AML-193 (cell line): ENCODE data around the gene FNBP1.
A peak's percentile ranks its signal among the peaks of the same experiment; 100 is the strongest.
"Not testable (repeated sequence)": the region's sequence is repeated elsewhere in the genome, so short reads cannot be mapped to it uniquely, and the experiment has no call there.

Experiments used
- DNase-seq, 2 experiments: peaks; one replicate each; lab custom pipeline; 2025; lab: John Stamatoyannopoulos, UW

Gene FNBP1

DNA sequence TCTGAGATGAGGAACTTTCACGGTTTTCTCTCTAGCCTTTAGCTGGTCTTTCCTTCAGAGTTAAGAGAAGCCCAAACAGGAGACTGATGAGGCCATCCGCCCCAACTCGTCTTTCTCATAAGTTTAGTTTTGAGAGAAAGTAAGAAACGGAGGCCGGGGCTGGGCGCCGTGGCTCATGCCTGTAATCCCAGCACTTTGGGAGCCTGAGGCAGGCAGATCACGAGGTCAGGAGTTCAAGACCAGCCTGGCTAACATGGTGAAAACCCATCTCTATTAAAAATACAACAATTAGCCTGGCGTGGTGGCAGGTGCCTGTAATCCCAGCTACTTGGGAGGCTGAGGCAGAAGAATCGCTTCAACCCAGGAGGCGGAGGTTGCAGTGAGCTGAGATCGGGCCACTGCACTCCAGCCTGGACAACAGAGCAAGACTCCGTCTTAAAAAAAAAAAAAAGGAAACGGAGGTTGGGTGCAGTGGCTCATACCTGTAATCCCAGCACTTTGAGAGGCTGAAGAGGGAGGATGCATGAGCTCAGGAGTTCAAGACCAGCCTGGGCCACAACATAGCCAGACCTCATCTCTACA is 152.2 kb downstream of the FNBP1 start:
- DNase-seq = not testable (repeated sequence)

GRCh38 chr9:129889941-129890717 is 152.9 kb downstream of the FNBP1 start:
- DNase-seq = no peak

DNA sequence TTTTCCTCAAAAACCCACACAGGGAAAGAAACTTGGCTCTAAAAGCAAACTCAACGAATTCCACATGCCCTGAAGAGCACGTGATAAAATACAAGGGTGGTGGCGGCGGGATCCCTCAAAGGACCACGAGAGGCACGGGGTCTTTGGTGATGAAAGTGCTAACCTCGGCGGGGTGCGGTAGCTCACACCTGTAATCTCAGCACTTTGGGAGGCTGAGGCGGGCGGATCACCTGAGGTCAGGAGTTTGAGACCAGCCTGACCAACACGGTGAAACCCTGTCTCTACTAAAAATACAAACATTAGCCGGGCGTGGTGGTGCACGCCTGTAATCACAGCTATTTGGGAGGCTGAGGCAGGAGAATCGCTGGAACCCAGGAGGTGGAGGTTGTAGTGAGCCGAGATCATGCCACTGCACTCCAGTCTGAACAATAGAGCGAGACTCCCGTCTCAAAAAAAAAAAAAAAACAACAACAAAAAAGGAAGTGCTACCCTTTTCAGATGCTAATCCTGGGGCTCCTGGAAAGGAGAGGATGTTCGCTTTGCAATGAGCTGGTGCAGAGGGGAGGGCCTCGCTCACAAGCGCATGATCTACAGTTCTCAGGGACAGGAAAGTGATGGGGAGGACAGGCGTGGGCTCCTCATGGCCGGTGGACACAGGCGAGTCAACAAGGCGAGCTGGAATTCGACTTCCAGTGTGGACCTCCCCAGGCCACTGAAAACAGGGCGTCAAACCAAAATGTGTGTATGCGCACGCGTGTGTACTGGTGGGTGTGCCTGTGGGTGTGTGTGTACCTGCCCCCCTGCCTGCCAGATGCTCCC is 153.7 kb downstream of the FNBP1 start:
- no peak for DNase-seq

- peak; percentile 94 for DNase-seq
Observed at GRCh38 chr9:129888293-129889121, 154.5 kb downstream of the FNBP1 start.

DNA sequence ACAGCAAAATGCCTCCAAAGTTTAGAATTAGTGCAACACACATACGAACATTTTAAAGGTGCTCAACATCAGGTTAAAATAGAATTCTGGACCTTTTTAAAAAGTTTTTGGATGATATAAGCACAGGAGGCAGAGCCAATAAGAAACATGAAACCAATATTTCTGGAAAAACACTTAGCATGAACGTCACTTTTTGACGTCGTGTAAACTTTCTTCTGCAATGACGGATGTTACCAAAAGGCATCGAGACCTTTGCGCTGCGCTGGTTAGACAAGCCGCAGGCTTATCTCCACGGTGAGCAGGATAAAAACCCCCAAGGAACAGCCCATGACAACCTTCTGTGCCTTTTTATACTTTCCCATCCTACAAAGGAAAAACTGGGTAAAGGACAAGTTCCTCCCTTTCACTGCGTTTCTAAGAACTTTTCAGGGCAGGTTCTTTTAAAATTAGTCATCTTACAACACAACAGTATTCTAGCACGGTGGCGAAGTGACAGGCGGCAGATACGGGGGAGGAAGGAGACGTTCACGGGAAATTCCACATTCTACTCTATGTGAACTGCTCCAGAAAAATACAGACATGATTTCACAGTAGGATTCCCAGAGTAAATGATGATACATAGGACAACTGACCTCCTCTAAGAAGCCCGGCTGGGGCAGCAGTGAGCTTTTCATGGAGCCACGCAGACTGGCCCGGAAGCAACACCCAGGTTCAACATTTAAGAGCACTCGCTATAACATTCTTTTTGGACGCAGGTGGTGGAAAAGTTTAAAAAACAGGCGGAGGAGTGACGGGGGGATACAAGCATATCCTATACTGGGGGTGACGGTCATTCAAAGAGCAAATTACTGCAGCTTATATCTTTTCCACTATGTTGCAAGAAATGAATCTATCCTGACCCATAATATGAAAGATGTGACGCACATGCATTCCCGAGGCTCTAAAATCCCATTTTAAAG is 155.4 kb downstream of the FNBP1 start:
- DNase-seq = peak; percentile 25 to 41

DNA sequence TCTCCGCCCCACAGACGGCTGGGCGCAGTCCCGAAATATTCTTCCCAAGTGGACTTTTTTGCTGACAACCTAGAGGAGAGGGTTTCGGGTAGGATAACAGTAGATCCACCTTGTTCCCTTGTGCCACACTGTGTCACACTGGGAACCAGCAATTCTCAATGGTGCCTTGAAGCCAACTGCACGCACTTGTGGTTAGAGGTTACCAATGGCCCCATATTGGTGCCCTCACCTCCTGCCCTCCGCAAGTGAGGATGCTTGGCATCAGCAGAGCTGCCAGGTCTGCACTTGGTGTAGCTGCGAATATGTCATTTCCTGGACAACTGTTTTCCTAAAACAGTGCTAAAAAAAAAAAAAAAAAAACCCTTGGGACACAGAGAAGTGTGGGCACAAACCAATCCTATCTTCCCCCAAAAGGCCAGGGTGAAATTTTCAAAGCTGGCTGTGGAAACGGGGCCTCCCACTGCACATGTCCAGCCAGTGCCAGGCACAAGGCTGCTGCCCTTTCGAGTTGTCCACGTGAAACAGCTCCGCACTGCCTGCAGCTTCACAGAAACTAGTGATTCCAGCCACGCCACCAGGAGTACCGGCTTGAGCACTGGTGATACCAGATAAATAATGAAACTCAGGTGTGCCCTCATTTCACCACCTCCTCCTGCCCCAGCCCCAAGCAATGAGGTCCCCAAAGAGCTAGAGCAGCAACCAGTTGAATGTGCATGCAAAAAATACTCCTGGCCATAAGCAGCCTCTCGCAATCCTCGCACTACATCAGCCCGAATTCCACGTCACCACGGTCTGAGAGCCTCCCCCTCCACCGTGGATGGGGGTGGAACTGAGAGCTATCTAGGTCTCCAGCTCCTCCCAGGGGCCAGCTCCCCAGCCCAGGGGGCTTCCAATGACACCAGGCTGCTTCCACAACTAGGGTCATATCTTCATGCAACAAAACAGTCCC is 156.5 kb downstream of the FNBP1 start:
- DNase-seq = peak; percentile 42 to 59

DNA sequence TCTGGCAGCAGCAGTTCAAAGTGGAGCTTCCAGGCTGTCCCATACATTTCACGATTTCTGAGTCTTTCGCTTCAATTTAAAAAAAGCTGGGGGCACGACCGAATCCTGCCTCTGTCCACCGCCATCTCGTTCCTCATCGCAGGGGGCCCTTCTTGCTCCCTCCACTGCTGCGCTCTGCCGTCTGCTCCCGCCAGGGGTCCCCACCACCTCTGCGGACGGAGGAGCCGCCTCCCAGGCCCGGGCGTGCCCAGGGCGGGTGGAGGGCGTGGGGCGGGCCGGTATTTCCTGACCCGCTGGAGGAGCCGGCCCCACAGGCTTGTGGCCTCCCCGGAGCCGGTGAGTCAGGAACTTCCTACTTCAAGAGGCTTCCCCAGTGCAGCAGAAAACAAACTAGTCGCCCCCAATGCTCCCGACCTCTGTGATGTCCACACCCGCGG is 157.3 kb downstream of the FNBP1 start:
- peak; percentile 85 to 89 for DNase-seq

DNA sequence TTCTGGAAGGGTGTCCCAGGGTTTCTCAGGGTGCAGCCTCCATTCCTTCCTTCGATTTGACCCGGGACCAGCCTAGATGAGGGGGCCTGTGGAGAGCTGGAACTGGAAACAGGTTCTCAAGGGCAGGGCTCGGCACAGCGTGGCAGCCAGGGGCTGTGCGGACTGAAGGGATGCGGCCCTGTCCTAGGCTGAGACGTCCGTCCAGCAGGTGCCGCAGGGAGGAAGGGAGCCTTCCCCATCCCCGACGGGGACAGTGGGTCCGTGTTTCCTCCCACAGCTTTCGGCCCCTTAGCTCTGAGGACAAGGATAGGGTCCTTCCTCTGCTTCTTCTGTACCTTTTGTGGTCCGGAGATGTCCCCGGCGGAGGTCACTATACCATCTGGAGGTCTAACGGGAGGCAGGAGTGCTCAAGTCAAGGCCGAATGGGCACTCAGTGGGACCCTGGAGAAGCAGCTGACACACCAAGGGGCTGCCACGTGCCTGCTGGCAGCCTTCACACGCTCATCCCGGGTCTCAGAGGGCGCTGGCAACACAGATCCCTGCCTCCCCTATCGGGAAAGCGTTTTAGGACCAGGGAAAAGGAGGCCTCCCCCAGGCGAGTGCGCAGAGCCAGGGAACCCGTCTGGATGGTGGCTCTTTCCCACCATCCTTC is 157.8 kb downstream of the FNBP1 start:
- peak; percentile 16 to 30 for DNase-seq

DNA sequence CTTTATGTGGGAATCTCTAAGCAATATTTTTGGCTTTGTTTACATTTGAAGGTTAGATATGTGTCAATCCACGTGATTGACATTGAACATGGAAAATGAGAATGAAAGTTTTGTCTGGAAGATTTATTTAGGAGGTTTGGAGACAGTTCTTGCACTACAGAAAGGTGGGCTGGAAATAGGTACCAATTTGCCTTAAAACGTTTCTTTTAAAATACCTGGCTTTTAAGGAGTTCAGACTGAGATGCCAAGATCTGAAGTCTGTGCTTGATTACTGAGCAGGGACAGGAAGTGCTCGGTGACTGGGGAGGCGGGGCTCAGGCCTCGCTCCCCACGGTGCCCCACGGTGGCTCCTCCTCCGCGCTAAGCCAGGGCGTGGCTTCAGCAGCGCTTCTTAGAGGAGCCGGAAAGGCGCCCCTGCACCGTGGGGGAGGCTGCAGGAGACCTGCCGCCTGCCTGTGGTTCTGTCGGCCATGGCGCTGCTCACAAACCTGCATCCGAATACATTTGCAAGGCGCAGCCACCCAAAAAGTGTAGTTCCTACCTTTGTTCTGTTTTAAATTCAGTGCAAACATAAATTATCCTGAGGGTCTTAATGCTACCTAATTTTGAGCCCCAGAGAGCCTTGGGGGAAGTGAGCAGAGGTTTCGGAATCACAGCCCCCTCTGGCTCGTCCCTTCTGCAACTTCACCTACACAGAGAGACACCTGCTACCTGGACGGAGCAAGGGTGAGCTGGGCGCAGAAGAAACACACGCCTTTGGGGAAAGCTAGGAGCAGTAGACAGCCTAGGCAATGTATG is 158.6 kb downstream of the FNBP1 start:
- DNase-seq = peak; percentile 83 to 89

- DNase-seq = no peak
Observed at GRCh38 chr9:129881547-129882324, 161.3 kb downstream of the FNBP1 start.

DNA sequence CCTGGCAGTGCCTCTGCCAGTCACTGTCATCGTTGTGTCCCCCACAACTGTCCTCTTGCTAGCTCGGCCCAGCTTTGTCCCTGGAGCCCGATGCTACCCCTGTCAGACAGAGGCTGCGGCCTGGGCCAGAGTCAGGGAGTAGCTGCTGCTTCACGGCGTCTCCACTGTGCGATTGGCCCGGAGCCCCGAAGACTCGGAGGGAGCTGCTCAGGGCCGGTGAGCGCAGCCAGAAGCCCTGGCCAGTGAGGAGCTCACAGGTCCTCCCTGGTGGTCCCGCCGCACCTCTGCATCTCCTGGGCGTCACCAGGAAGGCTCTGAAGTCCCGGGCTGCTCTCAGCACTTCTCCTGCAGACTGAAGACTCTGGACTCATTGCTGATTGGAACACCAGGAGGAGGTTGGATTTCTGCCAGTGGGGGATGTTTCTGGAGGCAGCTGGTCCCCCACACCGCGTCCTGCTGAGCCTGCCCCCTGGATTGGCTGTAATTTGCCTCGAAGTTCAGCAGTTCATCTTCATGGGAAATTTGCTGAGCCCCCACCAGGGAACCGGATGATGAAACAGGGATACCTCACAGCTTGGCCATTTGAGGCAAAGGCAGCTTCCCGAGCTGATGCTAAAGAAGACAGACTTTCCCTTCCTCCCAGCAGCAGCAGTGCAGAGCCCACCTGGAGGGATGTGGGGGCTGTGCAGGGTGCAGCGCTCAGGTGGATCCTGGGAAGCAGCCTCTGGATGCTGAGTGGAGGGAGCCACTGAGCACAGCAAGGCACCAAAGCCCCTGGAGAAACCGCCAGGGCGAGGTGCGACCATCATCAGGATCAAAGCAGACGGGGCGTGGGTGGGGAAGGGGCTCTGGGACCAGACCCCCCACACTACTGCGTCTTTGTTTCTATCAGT is 162.1 kb downstream of the FNBP1 start:
- DNase-seq = no peak

DNA sequence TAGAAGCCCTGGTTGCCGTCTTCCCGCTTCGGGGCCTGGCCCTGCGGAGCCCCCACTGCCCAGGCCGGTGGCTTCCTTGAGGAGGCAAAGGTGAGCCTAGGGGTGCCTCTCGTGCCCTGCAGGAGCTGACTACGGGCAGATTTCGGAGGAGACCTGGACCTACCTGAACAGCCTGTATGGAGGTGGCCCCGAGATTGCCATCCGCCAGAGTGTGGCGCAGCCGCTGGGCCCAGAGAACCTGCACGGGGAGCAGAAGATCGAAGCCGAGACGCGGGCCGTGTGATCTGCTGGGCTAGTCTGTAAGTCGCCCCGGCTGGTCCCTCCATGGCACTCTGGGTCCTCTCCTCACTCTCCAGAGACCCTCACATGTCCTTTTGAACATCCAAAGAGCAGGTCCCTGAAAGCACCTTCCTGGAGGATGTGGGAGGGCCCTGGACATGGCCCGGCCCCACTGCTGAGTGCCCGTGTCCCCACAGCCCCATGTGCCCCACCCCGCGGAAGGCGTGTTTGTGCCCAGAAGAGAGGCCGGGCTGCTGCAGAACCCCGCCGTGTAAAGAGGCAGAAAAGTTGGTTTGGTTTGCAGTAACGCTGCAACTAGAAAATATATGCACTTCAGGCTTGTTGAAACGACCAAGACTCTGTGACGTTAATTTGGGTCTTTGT is 162.9 kb downstream of the FNBP1 start:
- no peak for DNase-seq

- no peak for DNase-seq
Observed at GRCh38 chr9:129879103-129879699, 163.8 kb downstream of the FNBP1 start.

- DNase-seq = no peak
Observed at GRCh38 chr9:129878291-129878690, 164.7 kb downstream of the FNBP1 start.

- no peak for DNase-seq
Observed at GRCh38 chr9:129876815-129877214, 166.2 kb downstream of the FNBP1 start.
